ENCODE measurements around the gene PRKCZ.
"Not testable (repeated sequence)": the region's sequence is repeated elsewhere in the genome, so short reads cannot be mapped to it uniquely, and the experiment has no call there.

Gene PRKCZ

GRCh38 chr1:2115702-2116341, 65.6 kb downstream of the PRKCZ start:
- no peak overlapping the region for H3K4me3 ChIP-seq (replicated peaks; ENCODE audit: low read depth, low read length)
- TF ChIP-seq CTCF (IDR thresholded peaks at IDR 0.05; ENCODE audit: low read length, missing control alignments): no peak
- no peak for DNase-seq (ENCODE audit: low read depth)

GRCh38 chr1:2119886-2120285, 69.7 kb downstream of the PRKCZ start:
- no peak overlapping the region for H3K4me3 ChIP-seq (replicated peaks; ENCODE audit: low read depth, low read length)
- TF ChIP-seq CTCF (IDR thresholded peaks at IDR 0.05; ENCODE audit: low read length, missing control alignments): no peak
- no peak for DNase-seq (ENCODE audit: low read depth)

- no peak overlapping the region for H3K4me3 ChIP-seq (replicated peaks; ENCODE audit: low read depth, low read length)
- TF ChIP-seq CTCF (IDR thresholded peaks at IDR 0.05; ENCODE audit: low read length, missing control alignments): no peak
- no peak for DNase-seq (ENCODE audit: low read depth)
These were observed 71.0 kb downstream of the PRKCZ start for GRCh38 chr1:2121101-2121691.

- DNase-seq (ENCODE audit: low read depth): not testable (repeated sequence)
These were observed 71.6 kb downstream of the PRKCZ start for GRCh38 chr1:2121794-2122193.

GRCh38 chr1:2124446-2125198, 74.4 kb downstream of the PRKCZ start:
- no peak for DNase-seq (ENCODE audit: low read depth)
- H3K4me3 ChIP-seq (replicated peaks; ENCODE audit: low read depth, low read length): no peak overlapping the region
- TF ChIP-seq CTCF (IDR thresholded peaks at IDR 0.05; ENCODE audit: low read length, missing control alignments): no peak

More at GRCh38 chr1:2121794-2122193, 71.6 kb downstream of the PRKCZ start:
- H3K4me3 ChIP-seq (replicated peaks; ENCODE audit: low read depth, low read length): not testable (repeated sequence)

GRCh38 chr1:2125350-2126211, 75.4 kb downstream of the PRKCZ start:
- TF ChIP-seq CTCF (IDR thresholded peaks at IDR 0.05; ENCODE audit: low read length, missing control alignments): no peak
- no peak overlapping the region for H3K4me3 ChIP-seq (replicated peaks; ENCODE audit: low read depth, low read length)
- DNase-seq (ENCODE audit: low read depth): no peak
